Activated naive CD8-positive, alpha-beta T cell treated with anti-CD3 and anti-CD28 coated beads, Interleukin-2, amount 10 ng/mL, durations not matched to agents 7 days and 5 days (primary cell): ENCODE results near the gene SIRPB2. TPM values are rescaled to one million over a fixed set of nuclear protein-coding genes. Genes with fewer than 3 reads are reported as not detected.

Source experiments
- total RNA-seq, 2 experiments: library from RNA; stranded (reverse); gene quantifications; one replicate each; pipeline ENCODE4 v1.2.3, GENCODE V29; 2021

Gene SIRPB2
- total RNA-seq, 2 experiments from 2014 or later, result not detected

Other genes starting within 250 kb of the SIRPB2 start
- gene SNPH, start 225.1 kb downstream of the SIRPB2 start, total RNA-seq, result 1 to 10 TPM; 8.8 to 9.7 TPM
- gene SDCBP2, start 162.3 kb downstream of the SIRPB2 start, total RNA-seq, result 1 to 10 TPM; 3.7 to 5.1 TPM
- 100 to 1,000 TPM; 231 to 234 TPM for gene FKBP1A, start 98.4 kb downstream of the SIRPB2 start, total RNA-seq
- gene NSFL1C, start 24.6 kb downstream of the SIRPB2 start, total RNA-seq, result 10 to 100 TPM; 66.9 to 67.2 TPM
- under 1 TPM; 0.30 to 0.31 TPM for gene SIRPD, start 66.3 kb upstream of the SIRPB2 start, total RNA-seq
- gene SIRPB1, start 128.6 kb upstream of the SIRPB2 start, total RNA-seq, result 1 to 10 TPM; 6.5 to 9.6 TPM
- gene SIRPG, start 166.4 kb upstream of the SIRPB2 start, total RNA-seq, result 100 to 1,000 TPM in 1 of 2 experiments, 10 to 100 TPM in 1; 98.7 to 100 TPM